Endothelial cell of umbilical vein (primary cell): ENCODE measurements around the gene LSM3.

Experiments
- CTCF ChIP-seq, 2 donors: IDR thresholded peaks; 1 replicate in 1 of 2; 2 replicates in 1 of 2; pipeline ENCODE4 v1.5.1; 2011; ENCODE audit warnings: low read length in 2 of 2, mild to moderate bottlenecking in 2 of 2, moderate library complexity in 2 of 2, control low read depth in 1 of 2, inconsistent platforms in 1 of 2, low read depth in 1 of 2; ENCODE audit not compliant: insufficient read depth in 1 of 2; ENCODE audit errors: extremely low read depth in 1 of 2
- EZH2 ChIP-seq: IDR thresholded peaks from 2 replicates; pipeline ENCODE4 v1.6.1; 2012; ENCODE audit warnings: borderline replicate concordance, low read depth, mild to moderate bottlenecking, moderate library complexity, low read length, inconsistent platforms; ENCODE audit not compliant: severe bottlenecking
- FOS ChIP-seq: IDR thresholded peaks from 2 replicates; pipeline ENCODE4 v1.6.1; 2011; ENCODE audit warnings: mild to moderate bottlenecking, low read length, moderate library complexity, borderline replicate concordance; ENCODE audit not compliant: insufficient read depth
- MAX ChIP-seq: IDR thresholded peaks from 2 replicates; pipeline ENCODE4 v1.6.1; 2011; ENCODE audit not compliant: insufficient read depth, insufficient read length
- MYC ChIP-seq: IDR thresholded peaks from one replicate; pipeline ENCODE4 v1.6.1; 2011; ENCODE audit warnings: mild to moderate bottlenecking, low read depth, low read length
- POLR2A ChIP-seq: IDR thresholded peaks from 2 replicates; pipeline ENCODE4 v1.6.1; 2012; ENCODE audit warnings: low read depth, mild to moderate bottlenecking, control low read depth, low read length

GRCh38 chr3:14152233-14152962 lies 26.2 kb upstream of the LSM3 start:
- TF ChIP-seq CTCF (IDR thresholded peaks at IDR 0.05; ENCODE audit: extremely low read depth in 1 of 2, insufficient read depth in 1 of 2, low read depth in 1 of 2, low read length in 2 of 2) (peak in 1 of 2 donors; percentile 37), FOS (no peak), POLR2A (no peak), MAX (no peak), EZH2 (no peak), MYC (no peak)
